GM12878 (cell line): ENCODE results near the gene DPP6. TPM values are rescaled to one million over a fixed set of nuclear protein-coding genes. Genes with fewer than 3 reads are reported as not detected.

Source experiments
- ATAC-seq: fragments of 200-7000 bp; cut with Tn5 transposase; 3 replicates; pipeline ENCODE4 v1.9.1; 2020; ENCODE audit warnings: mild to moderate bottlenecking, moderate library complexity
- BruUV-seq: library from RNA; stranded (reverse); fragments of 400-500 nt; replicated peaks from 2 replicates; lab custom pipeline; 2021; lab: Mats Ljungman, UMichigan
- CTCF ChIA-PET: fragments of 300-600 bp; sonication (Branson Sonifier 250); formaldehyde crosslinking; extraction: SDS; loops from one replicate; lab custom pipeline; 2021; ENCODE audit warnings: inconsistent platforms; lab: Yijun Ruan, JAX
- POLR2A ChIA-PET: fragments of 350-600 bp; formaldehyde crosslinking; extraction: SDS; loops from one replicate; lab custom pipeline; 2021; ENCODE audit warnings: inconsistent platforms; lab: Charles Lee
- RAD21 ChIA-PET: fragments of 300-600 bp; sonication (Branson Sonifier 250); formaldehyde crosslinking; loops from one replicate; lab custom pipeline; 2023; ENCODE audit warnings: antibody characterized with exemption; ENCODE audit not compliant: unreplicated experiment; lab: Charles Lee
- SMC1A ChIA-PET: fragments of 300-600 bp; sonication (Branson Sonifier 250); formaldehyde crosslinking; loops from one replicate; lab custom pipeline; 2023; ENCODE audit not compliant: unreplicated experiment, uncharacterized antibody; lab: Charles Lee
- DNase-seq: peaks from one replicate; pipeline ENCODE4 v3.0.0-alpha.2; 2011; ENCODE audit warnings: low read depth, low spot score
- FAIRE-seq: peaks from 3 replicates; lab custom pipeline; 2011; peaks lifted over from hg19 to GRCh38; lab: Jason Lieb, UNC
- H2AFZ ChIP-seq: 2 replicates; pipeline ENCODE4 v1.6.0; 2011; ENCODE audit warnings: low read depth, low read length, control low read depth; ENCODE audit not compliant: control insufficient read depth
- H3K27ac ChIP-seq: 2 replicates; pipeline ENCODE4 v1.5.1; 2011; ENCODE audit warnings: control low read depth; ENCODE audit not compliant: control insufficient read depth, insufficient read depth
- H3K27me3 ChIP-seq, 2 experiments: replicated peaks in 1 of 2; 2 replicates each; pipeline versions ENCODE4 v1.6.0 to v1.6.1; 2011; ENCODE audit warnings: low read length in 1 of 2; ENCODE audit not compliant: control insufficient read depth in 2 of 2, insufficient read depth in 2 of 2
- H3K36me3 ChIP-seq, 2 experiments: 2 replicates each; pipeline ENCODE4 v1.5.1; 2011; ENCODE audit warnings: low read length in 1 of 2; ENCODE audit not compliant: control insufficient read depth in 2 of 2, insufficient read depth in 2 of 2
- H3K4me1 ChIP-seq: 2 replicates; pipeline ENCODE4 v1.6.1; 2011; ENCODE audit warnings: mild to moderate bottlenecking, low read length, moderate library complexity, mixed read lengths; ENCODE audit not compliant: control insufficient read depth, insufficient read depth
- H3K4me2 ChIP-seq: 2 replicates; pipeline ENCODE4 v1.6.0; 2011; ENCODE audit warnings: control low read depth; ENCODE audit not compliant: control insufficient read depth, insufficient read depth
- H3K4me3 ChIP-seq: fragments of 200-600 bp; sonication (generic); 2 replicates; pipeline ENCODE4 v1.5.1; 2016
- H3K79me2 ChIP-seq: 2 replicates; pipeline ENCODE4 v1.6.0; 2011; ENCODE audit warnings: low read length; ENCODE audit not compliant: control insufficient read depth, insufficient read depth
- H3K9ac ChIP-seq: 2 replicates; pipeline ENCODE4 v1.8.0; 2011; ENCODE audit warnings: low read length, control low read depth, mixed read lengths; ENCODE audit not compliant: control insufficient read depth, insufficient read depth
- H3K9me3 ChIP-seq: replicated peaks from 3 replicates; pipeline ENCODE4 v1.5.1; 2011; ENCODE audit warnings: mild to moderate bottlenecking, low read length; ENCODE audit not compliant: control insufficient read depth, insufficient read depth
- H4K20me1 ChIP-seq: 2 replicates; pipeline ENCODE4 v1.6.0; 2011; ENCODE audit not compliant: control insufficient read depth, insufficient read depth
- CHD1 ChIP-seq: IDR thresholded peaks from 2 replicates; pipeline ENCODE4 v1.6.1; 2012; ENCODE audit warnings: low read depth, low read length, improper control_type of control experiment
- EED ChIP-seq: sonication (generic); IDR thresholded peaks from 2 replicates; pipeline ENCODE4 v1.6.1; 2016; ENCODE audit warnings: antibody characterized with exemption, low read depth
- LARP7 ChIP-seq: fragments of 450-650 bp; IDR thresholded peaks from 2 replicates; pipeline ENCODE4 v1.6.1; 2017; ENCODE audit warnings: mild to moderate bottlenecking
- MTA2 ChIP-seq: fragments of 450-650 bp; IDR thresholded peaks from 2 replicates; pipeline ENCODE4 v1.6.1; 2016; ENCODE audit warnings: low read depth, mild to moderate bottlenecking, moderate library complexity
- POU2F2 ChIP-seq: IDR thresholded peaks from 3 replicates; pipeline ENCODE4 v1.6.1; 2011; ENCODE audit warnings: low read depth, mild to moderate bottlenecking, low read length, borderline replicate concordance
- RB1 ChIP-seq: fragments of 450-650 bp; formaldehyde crosslinking; IDR thresholded peaks from 2 replicates; pipeline ENCODE4 v1.6.1; 2017; ENCODE audit warnings: mild to moderate bottlenecking, borderline replicate concordance
- RELA ChIP-seq: fragments of 450-650 bp; IDR thresholded peaks from 2 replicates; pipeline ENCODE4 v1.8.0; 2014; ENCODE audit warnings: borderline replicate concordance; ENCODE audit not compliant: partially characterized antibody
- REST ChIP-seq: IDR thresholded peaks from 2 replicates; pipeline ENCODE4 v1.6.1; 2012; ENCODE audit warnings: mild to moderate bottlenecking, low read depth, low read length
- SMAD1 ChIP-seq: fragments of 450-650 bp; IDR thresholded peaks from 2 replicates; pipeline ENCODE4 v1.6.1; 2018; ENCODE audit warnings: mild to moderate bottlenecking, low read depth; ENCODE audit not compliant: partially characterized antibody
- SP1 ChIP-seq: IDR thresholded peaks from one replicate; pipeline ENCODE4 v1.6.1; 2011; ENCODE audit warnings: low read depth, low read length
- STAT1 ChIP-seq: fragments of 450-650 bp; conservative IDR thresholded peaks from 2 replicates; pipeline ENCODE4 v1.6.1; 2014; ENCODE audit warnings: antibody characterized with exemption, mild to moderate bottlenecking
- ZBTB11 ChIP-seq: fragments of 450-650 bp; formaldehyde crosslinking; IDR thresholded peaks from 2 replicates; pipeline ENCODE4 v1.5.0; 2022; ENCODE audit warnings: mild to moderate bottlenecking, missing genetic modification characterization
- WGBS: methylation state at CpG from one replicate; pipeline ENCODE4 v1.1.6; 2016; ENCODE audit warnings: low lambda C conversion rate; ENCODE audit not compliant: insufficient replicate concordance, insufficient coverage; ENCODE audit errors: missing lambda C conversion rate; 5-methylcytosine and 5-hydroxymethylcytosine counted together
- in situ Hi-C: fragments of 300-500 bp; cut with MboI; formaldehyde crosslinking; loops from 9 replicates; pipeline ENCODE4 v1.14.3; 2018; ENCODE audit warnings: mixed read lengths
- intact Hi-C: fragments of 100-400 bp; cut with micrococcal nuclease; formaldehyde crosslinking; loops from one replicate; pipeline ENCODE4 v1.14.2; 2022; ENCODE audit not compliant: unreplicated experiment
- polyA plus RNA-seq, 11 experiments: library from polyadenylated mRNA; depleted of rRNA in 4 of 11; unstranded in 6 of 11; stranded (reverse) in 5 of 11; fragments of >200 nt; fragmentation: Nextera tagmentation in 4 of 11; fragmentation: Illumina TruSeq in 1 of 11; extraction: Ambion mirVana in 4 of 11; extraction: Trizol in 1 of 11; gene quantifications; 1 replicate in 1 of 11; 2 replicates in 10 of 11; pipeline versions ENCODE4 v1.2.1 to v1.2.3, GENCODE V29; 2011 to 2016; ENCODE audit warnings: inconsistent platforms in 2 of 11, missing spikeins in 2 of 11, low read depth in 1 of 11
- total RNA-seq, 4 experiments: library from RNA; depleted of rRNA in 3 of 4; stranded (reverse); fragments of >200 nt in 3 of 4; fragmentation: Illumina TruSeq in 1 of 4; extraction: Trizol in 1 of 4; gene quantifications; 2 replicates each; pipeline versions ENCODE4 v1.2.1 to v1.2.3, GENCODE V29; 2013 to 2021

DPP6 gene
- total and polyA plus RNA-seq, 10 of the 15 experiments (the other 5 are each of a cell fraction or from before 2014, with no cell fraction given) = not detected

GRCh38 chr7:154767821-154768415 lies 715.7 kb downstream of the DPP6 start:
- Histone ChIP-seq H4K20me1 (no peaks in the 10 kb centered on the region), H3K4me3 (no peak overlapping the region), H3K79me2 (no peaks in the 10 kb centered on the region)
- in situ Hi-C loops = no loop called here
- SMC1A ChIA-PET = no interaction called here
- no peak for ATAC-seq
- POLR2A ChIA-PET = no interaction called here
- TF ChIP-seq MTA2 (no peak), EED (no peak), CHD1 (no peak), LARP7 (no peak)
- TF ChIP-seq, all 136 proteins: peak for 0
- no peak for FAIRE-seq
- H3K4me2 ChIP-seq = no peak overlapping the region
- no peaks in the 10 kb centered on the region for H3K36me3 ChIP-seq
- 34% methylated on average over 9 of the region's 9 CpGs for WGBS
- intact Hi-C loops = no loop called here
- RAD21 ChIA-PET = no interaction called here
- no peak overlapping the region for H3K9ac ChIP-seq
- no peaks in the 10 kb centered on the region for H3K4me1 ChIP-seq
- CTCF ChIA-PET = no interaction called here
- DNase-seq = no peak
- H3K27ac ChIP-seq = no peak overlapping the region
- H3K9me3 ChIP-seq = no peaks in the 10 kb centered on the region; the same call in 2 of the 3 replicates
- no peaks in the 10 kb centered on the region for H3K27me3 ChIP-seq
- no peak overlapping the region for H2AFZ ChIP-seq
- BruUV-seq = no TSS peak

- no peaks in the 10 kb centered on the region for H3K4me1 ChIP-seq
- no peak overlapping the region for H3K9ac ChIP-seq
- no peaks in the 10 kb centered on the region for H3K79me2 ChIP-seq
- no peaks in the 10 kb centered on the region; the same call in 2 of the 3 replicates for H3K9me3 ChIP-seq
- ATAC-seq = no peak
- no peaks in the 10 kb centered on the region for H3K36me3 ChIP-seq
- intact Hi-C loops (no loop called here), in situ Hi-C loops (no loop called here)
- no peaks in the 10 kb centered on the region for H4K20me1 ChIP-seq
- FAIRE-seq = no peak
- H2AFZ ChIP-seq = no peak overlapping the region
- POLR2A ChIA-PET = no interaction called here
- DNase-seq = no peak
- CTCF ChIA-PET = no interaction called here
- 7% methylated on average over 4 of the region's 4 CpGs for WGBS
- no peaks in the 10 kb centered on the region for H3K27me3 ChIP-seq
- no TSS peak for BruUV-seq
- H3K4me3 ChIP-seq = no peak overlapping the region
- RAD21 ChIA-PET = no interaction called here
- SMC1A ChIA-PET = no interaction called here
- no peak overlapping the region for H3K27ac ChIP-seq
- H3K4me2 ChIP-seq = no peak overlapping the region
- TF ChIP-seq SMAD1 (no peak), REST (no peak), RELA (no peak), STAT1 (no peak), SP1 (no peak), RB1 (no peak), ZBTB11 (CRISPR knock-in tag) (no peak), POU2F2 (no peak)
Observed at GRCh38 chr7:154769001-154769400, 716.8 kb downstream of the DPP6 start.
